Liver (tissue), 9 donors: ENCODE data around the gene KIFC3. TPM values are rescaled to one million over a fixed set of nuclear protein-coding genes. Genes with fewer than 3 reads are reported as not detected.

Source experiments
- DNase-seq: peaks from one replicate; pipeline ENCODE4 v3.0.0-alpha.2; 2017; ENCODE audit warnings: low spot score
- H3K27ac ChIP-seq, 2 donors: one replicate each; pipeline ENCODE4 v1.7.0; 2013; ENCODE audit warnings: inconsistent platforms in 2 of 2, low read length in 2 of 2, control low read depth in 1 of 2, low read depth in 1 of 2, mild to moderate bottlenecking in 1 of 2
- H3K27me3 ChIP-seq, 4 donors: one replicate each; pipeline versions ENCODE4 v1.6.1 to v1.7.0; 2013; ENCODE audit warnings: low read length in 3 of 4, inconsistent platforms in 1 of 4, mild to moderate bottlenecking in 1 of 4, moderate library complexity in 1 of 4; ENCODE audit not compliant: control insufficient read depth in 4 of 4, insufficient read depth in 4 of 4
- H3K36me3 ChIP-seq, 4 donors: one replicate each; pipeline versions ENCODE4 v1.6.1 to v1.7.0; 2013; ENCODE audit warnings: low read length in 3 of 4, mild to moderate bottlenecking in 3 of 4, low read depth in 1 of 4, moderate library complexity in 1 of 4; ENCODE audit not compliant: control insufficient read depth in 4 of 4, insufficient read depth in 3 of 4
- H3K4me1 ChIP-seq, 4 donors: one replicate each; pipeline versions ENCODE4 v1.6.1 to v1.7.0; 2013; ENCODE audit warnings: low read length in 3 of 4, mild to moderate bottlenecking in 3 of 4, moderate library complexity in 1 of 4; ENCODE audit not compliant: control insufficient read depth in 4 of 4, insufficient read depth in 4 of 4
- H3K4me3 ChIP-seq, 3 donors: one replicate each; pipeline versions ENCODE4 v1.6.1 to v1.7.0; 2013; ENCODE audit warnings: low read length in 3 of 3, control low read depth in 1 of 3, low read depth in 1 of 3, mild to moderate bottlenecking in 1 of 3
- H3K9ac ChIP-seq, 2 donors: one replicate each; pipeline ENCODE4 v1.7.0; 2013; ENCODE audit warnings: low read length in 2 of 2, mild to moderate bottlenecking in 2 of 2, moderate library complexity in 2 of 2, control low read depth in 1 of 2, low read depth in 1 of 2
- H3K9me3 ChIP-seq, 4 donors: one replicate each; pipeline versions ENCODE4 v1.6.1 to v1.7.0; 2013; ENCODE audit warnings: low read length in 3 of 4; ENCODE audit not compliant: control insufficient read depth in 4 of 4
- ATF3 ChIP-seq: IDR thresholded peaks from 2 replicates; pipeline ENCODE4 v1.6.1; 2016; ENCODE audit warnings: antibody characterized with exemption
- CTCF ChIP-seq: fragments of 150-350 bp; IDR thresholded peaks from 2 replicates; pipeline ENCODE4 v1.5.1; 2017; ENCODE audit warnings: improper control_type of control experiment, low read depth, low read length; ENCODE audit not compliant: missing input control
- EGR1 ChIP-seq, 2 donors: IDR thresholded peaks; 2 replicates each; pipeline ENCODE4 v1.6.1; 2016 to 2018; ENCODE audit warnings: antibody characterized with exemption in 2 of 2, low read depth in 2 of 2
- FOXA2 ChIP-seq: IDR thresholded peaks from 2 replicates; pipeline ENCODE4 v1.6.1; 2016; ENCODE audit warnings: antibody characterized with exemption
- HNF4A ChIP-seq, 2 donors: conservative IDR thresholded peaks; 2 replicates each; pipeline ENCODE4 v1.6.1; 2016; ENCODE audit warnings: antibody characterized with exemption in 2 of 2, mild to moderate bottlenecking in 2 of 2
- HNF4G ChIP-seq: IDR thresholded peaks from 2 replicates; pipeline ENCODE4 v1.6.1; 2016; ENCODE audit warnings: antibody characterized with exemption
- JUND ChIP-seq, 2 donors: IDR thresholded peaks; 2 replicates each; pipeline ENCODE4 v1.6.1; 2016; ENCODE audit warnings: antibody characterized with exemption in 2 of 2
- MAX ChIP-seq: IDR thresholded peaks from 2 replicates; pipeline ENCODE4 v1.6.1; 2016; ENCODE audit warnings: antibody characterized with exemption
- NR2F2 ChIP-seq: IDR thresholded peaks from 2 replicates; pipeline ENCODE4 v1.6.1; 2016; ENCODE audit warnings: antibody characterized with exemption
- RAD21 ChIP-seq, 2 donors: IDR thresholded peaks; 2 replicates each; pipeline ENCODE4 v1.6.1; 2016; ENCODE audit warnings: antibody characterized with exemption in 2 of 2, mild to moderate bottlenecking in 2 of 2
- REST ChIP-seq: IDR thresholded peaks from 2 replicates; pipeline ENCODE4 v1.6.1; 2016; ENCODE audit warnings: antibody characterized with exemption, mild to moderate bottlenecking
- RXRA ChIP-seq, 2 donors: IDR thresholded peaks; 2 replicates each; pipeline ENCODE4 v1.6.1; 2017 to 2018; ENCODE audit warnings: antibody characterized with exemption in 2 of 2, mild to moderate bottlenecking in 1 of 2
- SP1 ChIP-seq: IDR thresholded peaks from 2 replicates; pipeline ENCODE4 v1.6.1; 2018; ENCODE audit warnings: antibody characterized with exemption, mild to moderate bottlenecking
- TAF1 ChIP-seq: conservative IDR thresholded peaks from 2 replicates; pipeline ENCODE4 v1.6.1; 2016; ENCODE audit warnings: antibody characterized with exemption, mild to moderate bottlenecking
- YY1 ChIP-seq: IDR thresholded peaks from 2 replicates; pipeline ENCODE4 v1.6.1; 2016; ENCODE audit warnings: antibody characterized with exemption, mild to moderate bottlenecking
- WGBS: extraction: QIAGEN DNeasy Blood & Tissue Kit; methylation state at CpG from one replicate; pipeline ENCODE4 v1.1.7; 2013; 5-methylcytosine and 5-hydroxymethylcytosine counted together
- polyA plus RNA-seq, 2 donors: library from polyadenylated mRNA; stranded (reverse) in 1 of 2; unstranded in 1 of 2; fragments of 200-250 nt in 1 of 2; fragments of >200 nt in 1 of 2; fragmentation: Nextera tagmentation in 1 of 2; extraction: Ambion mirVana in 1 of 2; gene quantifications; one replicate each; pipeline versions ENCODE4 v1.2.1 to v1.2.3, GENCODE V29; 2013 to 2015
- total RNA-seq, 2 donors: library from RNA; depleted of rRNA; stranded (reverse); fragments of >200 nt; gene quantifications; one replicate each; pipeline ENCODE4 v1.2.3, GENCODE V29; 2014
- donor health status: healthy.
- donor health status: healthy.
- donor health status: healthy.
- donor health status: healthy.
- donor health status: healthy.

The KIFC3 gene
- total and polyA plus RNA-seq, 4 donors = 16.5 to 103 (median 27.4) TPM

GRCh38 chr16:57818377-57819064 is 16.2 kb upstream of the KIFC3 start:
- WGBS = 74% methylated on average over 8 of the region's 8 CpGs
- DNase-seq = no peak

GRCh38 chr16:57817680-57818079 is 15.4 kb upstream of the KIFC3 start:
- Histone ChIP-seq H3K36me3 (no peaks in the 10 kb centered on the region), H3K27me3 (no peaks in the 10 kb centered on the region), H3K4me1 (peaks cover 0 to 6% (median 5%) of the 10 kb centered on the region in 4 donors), H3K9me3 (no peaks in the 10 kb centered on the region), H3K4me3 (no peak overlapping the region), H3K27ac (no peak overlapping the region), H3K9ac (no peak overlapping the region)
- no peak for DNase-seq
- no peak for TF ChIP-seq NR2F2
- no peak for TF ChIP-seq MAX
- no peak for TF ChIP-seq HNF4G
- no peak for TF ChIP-seq RAD21 (IDR thresholded peaks at IDR 0.05)
- TF ChIP-seq JUND (IDR thresholded peaks at IDR 0.05) = no peak
- no peak for TF ChIP-seq EGR1 (IDR thresholded peaks at IDR 0.05; ENCODE audit: low read depth in 2 of 2)
- TF ChIP-seq TAF1 = no peak
- TF ChIP-seq SP1 = no peak
- TF ChIP-seq REST = no peak
- TF ChIP-seq FOXA2 = no peak

More at GRCh38 chr16:57818377-57819064, 16.2 kb upstream of the KIFC3 start:
- no peak overlapping the region for H3K4me3 ChIP-seq
- H3K4me1 ChIP-seq = peaks cover 0 to 6% (median 5%) of the 10 kb centered on the region in 4 donors
- no peaks in the 10 kb centered on the region for H3K27me3 ChIP-seq
- no peaks in the 10 kb centered on the region for H3K9me3 ChIP-seq
- TF ChIP-seq REST = no peak
- no peak for TF ChIP-seq MAX
- no peak for TF ChIP-seq ATF3
- no peak for TF ChIP-seq EGR1 (IDR thresholded peaks at IDR 0.05; ENCODE audit: low read depth in 2 of 2)
- TF ChIP-seq YY1 = no peak
- no peak for TF ChIP-seq RXRA (IDR thresholded peaks at IDR 0.05)
- TF ChIP-seq CTCF = no peak
- TF ChIP-seq FOXA2 = no peak
- TF ChIP-seq HNF4A (conservative IDR thresholded peaks at IDR 0.05) = no peak
- no peak overlapping the region for H3K9ac ChIP-seq
- H3K36me3 ChIP-seq = no peaks in the 10 kb centered on the region
- no peak overlapping the region for H3K27ac ChIP-seq
